Kidney epithelial cell (primary cell): ENCODE data around the gene TBCD. TPM values are rescaled to one million over a fixed set of nuclear protein-coding genes. Genes with fewer than 3 reads are reported as not detected.
A peak's percentile ranks its signal among the peaks of the same experiment; 100 is the strongest.

Source experiments
- DNase-seq: peaks from one replicate; pipeline ENCODE4 v3.0.0-alpha.2; 2010; ENCODE audit warnings: low read depth
- H3K27me3 ChIP-seq: 2 replicates; pipeline ENCODE4 v1.6.0; 2011; ENCODE audit warnings: low read length; ENCODE audit not compliant: control insufficient read depth, insufficient read depth
- H3K36me3 ChIP-seq: 2 replicates; pipeline ENCODE4 v1.5.1; 2011; ENCODE audit warnings: low read length; ENCODE audit not compliant: control insufficient read depth, insufficient read depth
- H3K4me3 ChIP-seq: 2 replicates; pipeline ENCODE4 v1.5.1; 2011; ENCODE audit warnings: low read depth, mild to moderate bottlenecking, control low read depth, low read length
- CTCF ChIP-seq: IDR thresholded peaks from 2 replicates; pipeline ENCODE4 v1.5.1; 2011; ENCODE audit warnings: mild to moderate bottlenecking, moderate library complexity, low read length, control low read depth, inconsistent platforms; ENCODE audit not compliant: insufficient read depth, poor library complexity, severe bottlenecking
- total RNA-seq: library from RNA; depleted of rRNA; stranded (reverse); fragments of >200 nt; gene quantifications from 2 replicates; pipeline ENCODE4 v1.2.3, GENCODE V29; 2015

Gene TBCD
- total RNA-seq, 1 donor from 2014 or later, result 69.6 TPM

GRCh38 chr17:82748756-82749155 lies 3.1 kb upstream of the TBCD start:
- no peaks in the 10 kb centered on the region for H3K27me3 ChIP-seq
- no peak overlapping the region for H3K4me3 ChIP-seq
- no peak for DNase-seq
- no peak for TF ChIP-seq CTCF
- H3K36me3 ChIP-seq, result no peaks in the 10 kb centered on the region

- no peak for TF ChIP-seq CTCF
- H3K27me3 ChIP-seq, result no peaks in the 10 kb centered on the region
- H3K36me3 ChIP-seq, result no peaks in the 10 kb centered on the region
- no peak overlapping the region for H3K4me3 ChIP-seq
- DNase-seq, result no peak
Observed at GRCh38 chr17:82750241-82750908, 1.5 kb upstream of the TBCD start.

GRCh38 chr17:82751171-82751570 lies 694 bp upstream of the TBCD start:
- peak overlapping the region; percentile 22 for H3K4me3 ChIP-seq
- peaks cover 2% of the 10 kb centered on the region for H3K36me3 ChIP-seq
- no peak for DNase-seq
- no peak for TF ChIP-seq CTCF
- H3K27me3 ChIP-seq, result no peaks in the 10 kb centered on the region

GRCh38 chr17:82752371-82753200 lies 721 bp downstream of the TBCD start:
- H3K27me3 ChIP-seq, result no peaks in the 10 kb centered on the region
- no peak for TF ChIP-seq CTCF
- peak overlapping the region; percentile 91 for H3K4me3 ChIP-seq
- peaks cover 2% of the 10 kb centered on the region for H3K36me3 ChIP-seq
- DNase-seq, result no peak

- no peak for TF ChIP-seq CTCF
- Histone ChIP-seq H3K36me3 (peaks cover 2% of the 10 kb centered on the region), H3K4me3 (peak overlapping the region; percentile 91), H3K27me3 (no peaks in the 10 kb centered on the region)
- no peak for DNase-seq
Observed at GRCh38 chr17:82753201-82753464, 1.3 kb downstream of the TBCD start.
